Suppressor macrophage treated with lipopolysaccharide for 4 hours (primary cell): ENCODE measurements around the gene DGKD.

ENCODE experiments used
- DNase-seq: peaks from one replicate; pipeline ENCODE4 v3.0.0-alpha.2; 2020

Gene DGKD

GRCh38 chr2:233339427-233339826 lies 14.9 kb upstream of the DGKD start:
- DNase-seq, result peak; percentile 30

- no peak for DNase-seq
These were observed 13.0 kb upstream of the DGKD start for GRCh38 chr2:233341296-233341695.

- DNase-seq, result no peak
These were observed 12.0 kb upstream of the DGKD start for GRCh38 chr2:233342301-233342700.

GRCh38 chr2:233343171-233343705 lies 11.1 kb upstream of the DGKD start:
- no peak for DNase-seq

- no peak for DNase-seq
These were observed 7.9 kb upstream of the DGKD start for GRCh38 chr2:233346376-233346775.

- no peak for DNase-seq
These were observed 7.4 kb upstream of the DGKD start for GRCh38 chr2:233346930-233347329.

- DNase-seq, result peak; percentile 46
These were observed 5.0 kb upstream of the DGKD start for GRCh38 chr2:233349005-233349998.

- peak; percentile 60 for DNase-seq
These were observed 3.6 kb upstream of the DGKD start for GRCh38 chr2:233350708-233351107.

- DNase-seq, result peak; percentile 54
These were observed 2.9 kb upstream of the DGKD start for GRCh38 chr2:233351423-233351822.

- DNase-seq, result no peak
These were observed 2.0 kb upstream of the DGKD start for GRCh38 chr2:233352141-233352842.

GRCh38 chr2:233353101-233353768 lies 1.1 kb upstream of the DGKD start:
- no peak for DNase-seq

GRCh38 chr2:233354500-233354924 lies 218 bp downstream of the DGKD start:
- no peak for DNase-seq

- DNase-seq, result no peak
These were observed 779 bp downstream of the DGKD start for GRCh38 chr2:233354971-233355574.

- no peak for DNase-seq
These were observed 1.6 kb downstream of the DGKD start for GRCh38 chr2:233355916-233356315.

GRCh38 chr2:233356546-233357308 lies 2.4 kb downstream of the DGKD start:
- DNase-seq, result no peak

GRCh38 chr2:233358335-233358734 lies 4.0 kb downstream of the DGKD start:
- peak; percentile 45 for DNase-seq

GRCh38 chr2:233358947-233359346 lies 4.7 kb downstream of the DGKD start:
- no peak for DNase-seq

- no peak for DNase-seq
These were observed 5.5 kb downstream of the DGKD start for GRCh38 chr2:233359823-233360222.

GRCh38 chr2:233360771-233361176 lies 6.5 kb downstream of the DGKD start:
- DNase-seq, result no peak

- no peak for DNase-seq
These were observed 7.0 kb downstream of the DGKD start for GRCh38 chr2:233361297-233361696.

GRCh38 chr2:233362742-233363141 lies 8.4 kb downstream of the DGKD start:
- DNase-seq, result no peak

GRCh38 chr2:233363744-233364235 lies 9.5 kb downstream of the DGKD start:
- no peak for DNase-seq
